GM12874 (cell line): ENCODE results near the gene CLDN14.

Experiments
- CTCF ChIP-seq: IDR thresholded peaks from 2 replicates; pipeline ENCODE4 v1.5.1; 2011; ENCODE audit warnings: low read depth, mild to moderate bottlenecking, control low read depth, low read length, moderate library complexity; ENCODE audit not compliant: insufficient read depth

Gene CLDN14

GRCh38 chr21:36508948-36509347 lies 29.0 kb upstream of the CLDN14 start:
- TF ChIP-seq CTCF, result no peak

DNA sequence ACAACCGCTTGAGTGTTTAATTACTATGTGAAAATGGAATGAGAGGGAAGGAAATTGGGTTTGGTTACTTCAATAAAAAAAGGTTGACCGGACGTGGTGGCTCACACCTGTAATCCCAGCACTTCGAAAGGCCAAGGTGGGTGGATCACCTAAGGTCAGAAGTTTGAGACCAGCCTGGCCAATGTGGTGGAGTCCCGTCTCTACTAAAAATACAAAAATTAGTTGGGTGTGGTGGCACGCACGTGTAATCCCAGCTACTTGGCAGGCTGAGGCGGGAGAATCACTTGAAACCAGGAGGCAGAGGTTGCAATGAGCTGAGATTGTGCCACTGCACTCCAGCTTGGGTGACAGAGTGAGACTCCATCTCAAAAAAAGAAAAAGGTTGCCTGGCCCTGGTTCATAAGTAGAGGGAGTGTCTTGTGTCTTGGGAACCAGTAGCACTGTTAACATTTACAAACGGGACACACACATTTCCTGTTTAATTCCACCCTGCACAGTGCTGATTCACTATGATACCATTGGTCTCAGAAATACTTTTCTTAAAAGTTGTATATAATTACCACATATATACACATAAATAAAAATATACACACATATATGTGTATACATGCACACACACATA lies 27.6 kb upstream of the CLDN14 start:
- TF ChIP-seq CTCF, result no peak

- no peak for TF ChIP-seq CTCF
Observed at GRCh38 chr21:36506482-36506881, 26.6 kb upstream of the CLDN14 start.

DNA sequence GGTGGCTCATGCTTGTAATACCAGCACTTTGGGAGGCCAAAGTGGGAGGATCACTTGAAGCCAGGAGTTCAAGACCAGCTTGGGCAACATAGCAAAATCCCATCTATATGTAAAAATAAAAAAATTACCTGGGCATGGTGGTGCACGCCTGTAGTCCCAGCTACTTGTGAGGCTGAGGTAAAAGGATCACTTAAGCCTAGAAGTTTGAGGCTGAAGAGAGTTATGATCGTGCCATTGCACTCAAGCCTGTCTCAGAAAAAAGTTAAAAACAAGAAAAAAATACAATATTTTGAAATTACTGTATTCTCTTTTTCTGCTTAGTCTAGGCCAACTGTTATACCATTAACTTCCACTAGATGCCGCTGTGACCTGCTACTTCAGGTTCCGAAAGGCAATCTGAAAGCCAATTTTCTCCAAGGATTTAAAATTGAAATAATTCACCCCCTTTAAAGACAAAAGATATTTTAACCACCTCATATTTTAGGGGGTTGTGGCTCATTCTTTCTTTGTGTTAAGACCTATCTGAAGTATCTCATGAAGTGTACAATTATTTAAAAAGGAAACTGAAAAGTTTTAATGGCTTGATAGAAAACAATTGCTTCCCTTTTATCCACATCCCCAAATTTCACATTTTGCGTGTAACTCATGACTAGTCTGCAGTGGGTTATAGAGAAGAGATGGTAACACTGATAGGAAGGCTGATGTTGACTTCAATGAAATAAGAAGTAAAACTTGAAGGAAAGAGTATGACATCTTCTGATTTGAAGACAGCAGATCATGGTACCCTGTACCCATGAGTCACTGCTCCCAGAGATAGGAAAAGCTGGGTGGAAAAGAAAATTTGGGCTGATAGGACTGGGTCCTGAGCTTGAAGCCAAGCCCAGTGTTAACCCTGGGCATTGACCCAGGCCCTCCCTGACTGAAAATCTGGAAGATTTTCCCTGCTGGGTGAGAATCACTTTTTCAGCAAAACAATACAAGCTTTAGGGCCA lies 24.4 kb upstream of the CLDN14 start:
- TF ChIP-seq CTCF, result peak; percentile 60

- TF ChIP-seq CTCF, result no peak
Observed at GRCh38 chr21:36502365-36502764, 22.4 kb upstream of the CLDN14 start.

DNA sequence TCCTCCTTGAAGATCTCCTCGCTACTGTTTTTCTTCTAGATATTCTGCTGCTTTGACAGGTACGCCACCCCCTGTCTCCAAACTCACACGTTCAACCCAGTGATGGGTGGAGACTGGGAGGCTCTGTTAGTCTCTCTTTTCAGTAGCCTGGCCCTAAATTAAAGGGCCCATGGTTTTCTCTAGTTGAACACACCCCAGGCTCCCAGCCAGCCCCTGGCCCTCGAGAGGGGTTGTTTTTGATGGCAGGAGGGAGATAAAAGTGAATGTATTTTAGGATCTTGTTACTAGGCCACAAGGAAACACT lies 21.6 kb upstream of the CLDN14 start:
- no peak for TF ChIP-seq CTCF

DNA sequence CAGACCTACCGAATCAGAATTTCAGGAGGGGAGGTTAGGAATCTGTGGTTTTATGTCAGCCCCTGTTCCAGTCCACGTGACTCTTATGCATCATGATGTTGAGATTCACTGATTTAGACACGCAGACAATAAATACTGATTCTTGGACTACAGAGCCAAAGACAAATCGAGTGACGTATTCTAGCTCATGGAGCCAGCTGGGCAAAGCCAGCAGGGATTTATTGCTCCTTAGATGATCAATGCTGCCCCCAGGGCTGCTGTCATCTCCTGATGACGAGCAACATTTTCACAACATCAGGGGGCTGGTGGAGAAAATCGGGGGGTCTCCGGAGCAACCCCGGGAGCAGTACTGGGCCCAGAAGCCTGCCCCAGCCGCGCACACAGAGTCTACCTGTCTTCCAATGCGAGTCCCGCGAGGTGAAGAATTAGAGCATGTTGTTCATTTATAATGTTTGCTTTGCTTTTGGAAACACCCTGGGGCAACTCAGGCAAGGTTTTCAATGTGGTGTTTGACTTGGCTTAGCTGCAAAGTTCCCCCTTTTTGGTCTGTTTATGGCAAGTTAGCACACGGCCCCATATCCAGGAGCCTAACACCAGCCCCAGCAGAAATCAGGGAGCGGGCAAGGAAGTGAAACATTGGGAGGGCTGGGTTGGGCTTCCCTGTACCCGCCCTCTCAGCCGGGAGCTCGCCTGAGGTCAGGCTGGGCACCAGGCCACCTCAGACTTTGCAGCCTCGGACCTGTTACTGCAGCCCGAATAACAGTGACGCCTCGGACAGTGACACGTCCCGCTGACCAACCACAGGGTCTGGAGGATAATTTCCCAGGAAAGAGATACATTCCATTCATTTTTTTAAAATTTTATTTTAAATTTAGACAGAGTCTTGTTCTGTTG lies 19.9 kb upstream of the CLDN14 start:
- no peak for TF ChIP-seq CTCF
